HG02588 (cell line): ENCODE measurements around the gene ROCK2.

Experiments
- ATAC-seq: cut with Tn5 transposase; IDR thresholded peaks from one replicate; pipeline ENCODE4 v1.9.1; 2021; ENCODE audit warnings: mild to moderate bottlenecking, moderate library complexity; ENCODE audit not compliant: unreplicated experiment

ROCK2 gene

GRCh38 chr2:11131166-11131920 lies 213.1 kb downstream of the ROCK2 start:
- no peak for ATAC-seq
